Gastroesophageal sphincter (tissue), 3 donors: ENCODE data around the gene CHRNA3.

ENCODE experiments used
- POLR2A ChIP-seq, 2 donors: fragments of 450-650 bp; IDR thresholded peaks; one replicate each; pipeline ENCODE4 v1.6.1; 2017; ENCODE audit warnings: antibody characterized with exemption in 2 of 2, mild to moderate bottlenecking in 2 of 2, moderate library complexity in 1 of 2
- POLR2AphosphoS5 ChIP-seq: sonication (generic); formaldehyde crosslinking; IDR thresholded peaks from one replicate; pipeline ENCODE4 v1.6.1; 2017; ENCODE audit warnings: antibody characterized with exemption
- TF ChIP-seq, protein P1 (sequence below), 4 experiments: fragments of 200-600 bp in 2 of 4; fragments of 450-650 bp in 2 of 4; sonication (generic) in 1 of 4; IDR thresholded peaks; one replicate each; pipeline ENCODE4 v1.5.1; 2017 to 2019; ENCODE audit warnings: antibody characterized with exemption in 4 of 4, mild to moderate bottlenecking in 2 of 4, moderate library complexity in 2 of 4

- TF ChIP-seq, protein P1, sequence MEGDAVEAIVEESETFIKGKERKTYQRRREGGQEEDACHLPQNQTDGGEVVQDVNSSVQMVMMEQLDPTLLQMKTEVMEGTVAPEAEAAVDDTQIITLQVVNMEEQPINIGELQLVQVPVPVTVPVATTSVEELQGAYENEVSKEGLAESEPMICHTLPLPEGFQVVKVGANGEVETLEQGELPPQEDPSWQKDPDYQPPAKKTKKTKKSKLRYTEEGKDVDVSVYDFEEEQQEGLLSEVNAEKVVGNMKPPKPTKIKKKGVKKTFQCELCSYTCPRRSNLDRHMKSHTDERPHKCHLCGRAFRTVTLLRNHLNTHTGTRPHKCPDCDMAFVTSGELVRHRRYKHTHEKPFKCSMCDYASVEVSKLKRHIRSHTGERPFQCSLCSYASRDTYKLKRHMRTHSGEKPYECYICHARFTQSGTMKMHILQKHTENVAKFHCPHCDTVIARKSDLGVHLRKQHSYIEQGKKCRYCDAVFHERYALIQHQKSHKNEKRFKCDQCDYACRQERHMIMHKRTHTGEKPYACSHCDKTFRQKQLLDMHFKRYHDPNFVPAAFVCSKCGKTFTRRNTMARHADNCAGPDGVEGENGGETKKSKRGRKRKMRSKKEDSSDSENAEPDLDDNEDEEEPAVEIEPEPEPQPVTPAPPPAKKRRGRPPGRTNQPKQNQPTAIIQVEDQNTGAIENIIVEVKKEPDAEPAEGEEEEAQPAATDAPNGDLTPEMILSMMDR (IDR thresholded peaks at IDR 0.05) = no peak
- no peak for TF ChIP-seq POLR2AphosphoS5
- TF ChIP-seq POLR2A (IDR thresholded peaks at IDR 0.05) = no peak
Measured at GRCh38 chr15:78625606-78626280, 4.9 kb upstream of the CHRNA3 start.
